ENCODE data around the gene CARMIL1.

- TF ChIP-seq, protein P1, sequence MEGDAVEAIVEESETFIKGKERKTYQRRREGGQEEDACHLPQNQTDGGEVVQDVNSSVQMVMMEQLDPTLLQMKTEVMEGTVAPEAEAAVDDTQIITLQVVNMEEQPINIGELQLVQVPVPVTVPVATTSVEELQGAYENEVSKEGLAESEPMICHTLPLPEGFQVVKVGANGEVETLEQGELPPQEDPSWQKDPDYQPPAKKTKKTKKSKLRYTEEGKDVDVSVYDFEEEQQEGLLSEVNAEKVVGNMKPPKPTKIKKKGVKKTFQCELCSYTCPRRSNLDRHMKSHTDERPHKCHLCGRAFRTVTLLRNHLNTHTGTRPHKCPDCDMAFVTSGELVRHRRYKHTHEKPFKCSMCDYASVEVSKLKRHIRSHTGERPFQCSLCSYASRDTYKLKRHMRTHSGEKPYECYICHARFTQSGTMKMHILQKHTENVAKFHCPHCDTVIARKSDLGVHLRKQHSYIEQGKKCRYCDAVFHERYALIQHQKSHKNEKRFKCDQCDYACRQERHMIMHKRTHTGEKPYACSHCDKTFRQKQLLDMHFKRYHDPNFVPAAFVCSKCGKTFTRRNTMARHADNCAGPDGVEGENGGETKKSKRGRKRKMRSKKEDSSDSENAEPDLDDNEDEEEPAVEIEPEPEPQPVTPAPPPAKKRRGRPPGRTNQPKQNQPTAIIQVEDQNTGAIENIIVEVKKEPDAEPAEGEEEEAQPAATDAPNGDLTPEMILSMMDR (IDR thresholded peaks at IDR 0.05): no peak
- no peak for TF ChIP-seq POLR2AphosphoS5 (IDR thresholded peaks at IDR 0.05; ENCODE audit: insufficient read depth in 1 of 2, low read depth in 1 of 2)
Measured at GRCh38 chr6:25388776-25389175, 109.6 kb downstream of the CARMIL1 start.
